SK-N-SH (cell line): ENCODE measurements around the gene RNF175.

ENCODE experiments used
- CTCF ChIP-seq: fragments of 200-600 bp; sonication (generic); IDR thresholded peaks from 2 replicates; pipeline ENCODE4 v1.6.1; 2017; ENCODE audit warnings: antibody characterized with exemption, mild to moderate bottlenecking, moderate library complexity
- EP300 ChIP-seq, 2 experiments: IDR thresholded peaks; 2 replicates each; pipeline versions ENCODE4 v1.4.0 to v1.6.1; 2012; ENCODE audit warnings: borderline replicate concordance in 1 of 2, low read depth in 1 of 2, low read length in 1 of 2
- EZH2phosphoT487 ChIP-seq: fragments of 200-600 bp; sonication (generic); IDR thresholded peaks from 2 replicates; pipeline ENCODE4 v1.6.1; 2017; ENCODE audit warnings: low read depth, mixed run types, mild to moderate bottlenecking, antibody characterized with exemption, moderate library complexity, borderline replicate concordance
- GABPA ChIP-seq: IDR thresholded peaks from 2 replicates; pipeline ENCODE4 v1.4.0; 2012; ENCODE audit warnings: low read depth, mild to moderate bottlenecking
- MAX ChIP-seq: IDR thresholded peaks from 2 replicates; pipeline ENCODE4 v1.4.0; 2012; ENCODE audit warnings: low read depth
- NRF1 ChIP-seq: IDR thresholded peaks from 2 replicates; pipeline ENCODE4 v1.6.1; 2012; ENCODE audit warnings: low read depth, mild to moderate bottlenecking, low read length
- POLR2AphosphoS5 ChIP-seq: IDR thresholded peaks from 2 replicates; pipeline ENCODE4 v1.6.1; 2012; ENCODE audit warnings: low read depth, low read length
- RXRA ChIP-seq: IDR thresholded peaks from 2 replicates; pipeline ENCODE4 v1.4.0; 2012; ENCODE audit warnings: low read depth, mild to moderate bottlenecking, borderline replicate concordance
- TEAD4 ChIP-seq: IDR thresholded peaks from 2 replicates; pipeline ENCODE4 v1.4.0; 2012; ENCODE audit warnings: mild to moderate bottlenecking, borderline replicate concordance; ENCODE audit not compliant: insufficient read depth

GRCh38 chr4:153758688-153759406 is 977 bp downstream of the RNF175 start:
- TF ChIP-seq POLR2AphosphoS5 (no peak), CTCF (no peak), RXRA (no peak), NRF1 (no peak), EZH2phosphoT487 (no peak), MAX (no peak), EP300 (IDR thresholded peaks at IDR 0.05; ENCODE audit: borderline replicate concordance in 1 of 2, low read depth in 1 of 2, low read length in 1 of 2) (no peak), GABPA (no peak), TEAD4 (no peak)
